ENCODE results near the gene IDH1.
"Not testable (repeated sequence)": the region's sequence is repeated elsewhere in the genome, so short reads cannot be mapped to it uniquely, and the experiment has no call there.

The IDH1 gene

DNA sequence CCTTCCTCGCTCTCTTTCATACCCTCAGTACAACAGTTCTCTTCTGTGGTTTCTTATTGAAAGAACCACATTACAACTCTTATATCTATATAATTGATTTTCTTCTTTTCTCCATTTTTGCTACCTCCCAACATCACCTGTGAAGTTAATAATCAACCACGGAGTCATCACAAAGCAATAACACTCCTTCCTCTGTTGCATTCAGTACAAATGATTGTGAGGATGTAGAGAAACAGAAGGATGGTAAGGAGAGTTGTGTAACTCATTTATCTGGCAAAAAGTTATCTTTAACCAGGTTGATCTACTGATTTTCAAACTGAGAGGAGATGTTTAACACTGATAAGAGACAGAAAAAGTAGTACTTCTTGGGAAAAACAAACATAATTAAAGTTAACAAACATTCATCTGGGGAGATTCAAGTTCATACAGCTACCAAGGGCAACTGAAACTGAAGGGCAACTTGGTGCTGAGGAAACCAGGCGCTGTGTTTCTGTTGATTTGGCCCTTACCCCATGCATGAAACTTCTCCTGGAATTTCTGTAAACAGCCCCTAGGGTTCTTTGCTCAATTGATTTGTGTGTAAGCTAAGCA, 14.2 kb downstream of the IDH1 start:
- Histone ChIP-seq H3K4me3 (ENCODE audit: low read depth in 1 of 2, low read length in 2 of 2) (no peak overlapping the region), H3K9me3 (ENCODE audit: control insufficient read depth in 1 of 2, low read length in 2 of 2) (no peaks in the 10 kb centered on the region), H3K36me3 (ENCODE audit: control insufficient read depth in 1 of 2, insufficient read depth in 2 of 2, low read length in 2 of 2) (peaks cover 52 to 74% of the 10 kb centered on the region in 2 donors), H3K27me3 (ENCODE audit: low read depth, low read length) (no peaks in the 10 kb centered on the region), H3K27ac (ENCODE audit: low read length) (no peak overlapping the region), H3K4me1 (ENCODE audit: control insufficient read depth in 1 of 2, insufficient read depth in 2 of 2, low read length in 2 of 2) (no peaks in the 10 kb centered on the region)

DNA sequence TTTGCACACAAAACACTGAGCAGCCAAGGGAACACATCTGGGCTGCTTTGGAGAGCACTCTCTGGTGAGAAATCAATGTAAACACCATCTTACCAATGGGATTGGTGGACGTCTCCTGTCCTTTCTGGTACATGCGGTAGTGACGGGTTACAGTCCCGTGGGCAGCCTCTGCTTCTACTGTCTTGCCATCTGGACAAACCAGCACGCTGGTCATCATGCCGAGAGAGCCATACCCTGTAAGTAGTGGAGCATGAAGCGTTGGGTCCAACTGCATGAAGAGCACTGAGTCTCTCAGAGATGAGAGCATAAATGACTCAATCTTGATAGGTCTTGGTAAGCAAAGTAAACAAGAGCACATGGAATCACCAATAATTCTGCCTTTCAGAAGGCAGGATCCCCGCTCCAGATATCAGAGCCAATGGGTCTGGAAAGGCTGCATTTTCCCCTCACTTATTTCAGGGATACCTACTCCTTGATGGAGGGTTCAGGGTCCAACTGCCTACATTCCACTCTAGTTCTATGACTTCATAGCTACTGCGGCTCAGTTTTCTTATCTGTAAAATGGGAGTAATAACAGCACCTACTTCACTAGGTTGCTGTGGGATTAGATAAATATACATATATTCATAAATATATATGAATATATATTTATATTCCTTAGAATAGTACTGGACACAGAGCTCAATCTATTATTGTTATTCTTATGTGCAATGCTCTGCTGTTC, 14.9 kb downstream of the IDH1 start:
- no peaks in the 10 kb centered on the region for H3K9me3 ChIP-seq (ENCODE audit: control insufficient read depth in 1 of 2, low read length in 2 of 2)
- H3K27ac ChIP-seq (ENCODE audit: low read length): no peak overlapping the region
- peaks cover 51 to 74% of the 10 kb centered on the region in 2 donors for H3K36me3 ChIP-seq (ENCODE audit: control insufficient read depth in 1 of 2, insufficient read depth in 2 of 2, low read length in 2 of 2)
- H3K4me1 ChIP-seq (ENCODE audit: control insufficient read depth in 1 of 2, insufficient read depth in 2 of 2, low read length in 2 of 2): no peaks in the 10 kb centered on the region
- H3K4me3 ChIP-seq (ENCODE audit: low read depth in 1 of 2, low read length in 2 of 2): no peak overlapping the region
- H3K27me3 ChIP-seq (ENCODE audit: low read depth, low read length): no peaks in the 10 kb centered on the region

DNA sequence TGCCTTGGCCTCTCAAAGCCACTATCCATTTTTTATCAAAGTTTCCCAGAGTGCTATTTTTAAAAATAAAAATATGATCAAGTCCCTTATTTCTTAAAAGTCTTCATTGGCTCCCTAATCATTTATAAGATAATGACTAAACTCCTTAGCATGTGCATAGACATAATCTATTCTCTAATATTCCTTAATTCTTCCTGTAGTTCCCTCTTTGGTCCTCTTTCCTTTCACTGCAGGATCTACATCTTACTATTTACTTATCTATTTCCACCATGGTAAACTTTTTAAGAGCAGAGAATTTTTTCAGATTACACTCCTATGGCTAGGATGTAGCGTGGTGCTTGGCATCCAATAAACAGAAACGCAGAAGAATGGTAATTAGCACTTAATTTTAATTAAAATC, 19.0 kb downstream of the IDH1 start:
- Histone ChIP-seq H3K4me1 (ENCODE audit: control insufficient read depth in 1 of 2, insufficient read depth in 2 of 2, low read length in 2 of 2) (no peaks in the 10 kb centered on the region), H3K36me3 (ENCODE audit: control insufficient read depth in 1 of 2, insufficient read depth in 2 of 2, low read length in 2 of 2) (peaks cover 33 to 43% of the 10 kb centered on the region in 2 donors), H3K27ac (ENCODE audit: low read length) (no peak overlapping the region), H3K9me3 (ENCODE audit: control insufficient read depth in 1 of 2, low read length in 2 of 2) (no peaks in the 10 kb centered on the region), H3K27me3 (ENCODE audit: low read depth, low read length) (no peaks in the 10 kb centered on the region), H3K4me3 (ENCODE audit: low read depth in 1 of 2, low read length in 2 of 2) (no peak overlapping the region)

- Histone ChIP-seq H3K9me3 (ENCODE audit: control insufficient read depth in 1 of 2, low read length in 2 of 2) (no peaks in the 10 kb centered on the region), H3K4me3 (ENCODE audit: low read depth in 1 of 2, low read length in 2 of 2) (no peak overlapping the region), H3K27me3 (ENCODE audit: low read depth, low read length) (no peaks in the 10 kb centered on the region), H3K4me1 (ENCODE audit: control insufficient read depth in 1 of 2, insufficient read depth in 2 of 2, low read length in 2 of 2) (no peaks in the 10 kb centered on the region), H3K27ac (ENCODE audit: low read length) (no peak overlapping the region), H3K36me3 (ENCODE audit: control insufficient read depth in 1 of 2, insufficient read depth in 2 of 2, low read length in 2 of 2) (peaks cover 25 to 34% of the 10 kb centered on the region in 2 donors)
Observed at GRCh38 chr2:208234786-208235185, 20.1 kb downstream of the IDH1 start.

DNA sequence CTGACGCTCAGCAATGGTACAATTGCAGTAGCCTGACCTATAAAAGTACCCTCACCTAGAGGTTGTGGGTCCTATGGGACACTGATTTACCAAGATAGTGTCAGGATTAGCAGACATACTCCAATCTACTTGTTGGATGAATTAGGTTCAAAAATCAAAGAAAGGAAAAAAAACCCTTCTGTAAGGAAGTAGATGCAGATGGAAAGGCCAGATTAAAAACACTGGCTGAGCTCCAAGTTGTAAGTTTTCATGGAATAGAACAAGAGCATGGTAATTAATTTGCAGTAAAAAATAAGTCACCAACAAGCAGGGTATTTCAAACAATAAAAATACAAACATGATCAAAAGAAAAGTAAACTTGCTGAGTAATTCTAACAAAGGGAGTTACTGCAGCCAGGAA, 26.4 kb downstream of the IDH1 start:
- Histone ChIP-seq H3K4me3 (ENCODE audit: low read depth in 1 of 2, low read length in 2 of 2) (no peak overlapping the region), H3K27ac (ENCODE audit: low read length) (no peak overlapping the region), H3K36me3 (ENCODE audit: control insufficient read depth in 1 of 2, insufficient read depth in 2 of 2, low read length in 2 of 2) (no peaks in the 10 kb centered on the region), H3K9me3 (ENCODE audit: control insufficient read depth in 1 of 2, low read length in 2 of 2) (no peaks in the 10 kb centered on the region), H3K4me1 (ENCODE audit: control insufficient read depth in 1 of 2, insufficient read depth in 2 of 2, low read length in 2 of 2) (no peaks in the 10 kb centered on the region), H3K27me3 (ENCODE audit: low read depth, low read length) (no peaks in the 10 kb centered on the region)

- Histone ChIP-seq H3K27me3 (ENCODE audit: low read depth, low read length) (no peaks in the 10 kb centered on the region), H3K36me3 (ENCODE audit: control insufficient read depth in 1 of 2, insufficient read depth in 2 of 2, low read length in 2 of 2) (no peaks in the 10 kb centered on the region)
Observed at GRCh38 chr2:208227581-208228232, 27.2 kb downstream of the IDH1 start.

GRCh38 chr2:208224802-208225201, 30.1 kb downstream of the IDH1 start:
- no peaks in the 10 kb centered on the region for H3K9me3 ChIP-seq (ENCODE audit: control insufficient read depth in 1 of 2, low read length in 2 of 2)
- H3K27ac ChIP-seq (ENCODE audit: low read length): no peak overlapping the region
- no peaks in the 10 kb centered on the region for H3K36me3 ChIP-seq (ENCODE audit: control insufficient read depth in 1 of 2, insufficient read depth in 2 of 2, low read length in 2 of 2)
- H3K4me1 ChIP-seq (ENCODE audit: control insufficient read depth in 1 of 2, insufficient read depth in 2 of 2, low read length in 2 of 2): no peaks in the 10 kb centered on the region
- H3K27me3 ChIP-seq (ENCODE audit: low read depth, low read length): no peaks in the 10 kb centered on the region
- H3K4me3 ChIP-seq (ENCODE audit: low read depth in 1 of 2, low read length in 2 of 2): no peak overlapping the region

More at GRCh38 chr2:208227581-208228232, 27.2 kb downstream of the IDH1 start:
- H3K4me1 ChIP-seq (ENCODE audit: control insufficient read depth in 1 of 2, insufficient read depth in 2 of 2, low read length in 2 of 2): no peaks in the 10 kb centered on the region
- no peak overlapping the region for H3K27ac ChIP-seq (ENCODE audit: low read length)
- H3K4me3 ChIP-seq (ENCODE audit: low read depth in 1 of 2, low read length in 2 of 2): no peak overlapping the region
- H3K9me3 ChIP-seq (ENCODE audit: control insufficient read depth in 1 of 2, low read length in 2 of 2): no peaks in the 10 kb centered on the region

- H3K27ac ChIP-seq (ENCODE audit: low read length): no peak overlapping the region
- no peaks in the 10 kb centered on the region for H3K4me1 ChIP-seq (ENCODE audit: control insufficient read depth in 1 of 2, insufficient read depth in 2 of 2, low read length in 2 of 2)
- H3K36me3 ChIP-seq (ENCODE audit: control insufficient read depth in 1 of 2, insufficient read depth in 2 of 2, low read length in 2 of 2): no peaks in the 10 kb centered on the region
- no peaks in the 10 kb centered on the region for H3K27me3 ChIP-seq (ENCODE audit: low read depth, low read length)
- H3K4me3 ChIP-seq (ENCODE audit: low read depth in 1 of 2, low read length in 2 of 2): no peak overlapping the region
- no peaks in the 10 kb centered on the region for H3K9me3 ChIP-seq (ENCODE audit: control insufficient read depth in 1 of 2, low read length in 2 of 2)
Observed at GRCh38 chr2:208222351-208222750, 32.5 kb downstream of the IDH1 start.

GRCh38 chr2:208221873-208222272, 33.0 kb downstream of the IDH1 start:
- not testable (repeated sequence) for H3K27me3 ChIP-seq (ENCODE audit: low read depth, low read length); H3K9me3 ChIP-seq (ENCODE audit: control insufficient read depth in 1 of 2, low read length in 2 of 2); H3K4me3 ChIP-seq (ENCODE audit: low read depth in 1 of 2, low read length in 2 of 2); H3K4me1 ChIP-seq (ENCODE audit: control insufficient read depth in 1 of 2, insufficient read depth in 2 of 2, low read length in 2 of 2); H3K27ac ChIP-seq (ENCODE audit: low read length); H3K36me3 ChIP-seq (ENCODE audit: control insufficient read depth in 1 of 2, insufficient read depth in 2 of 2, low read length in 2 of 2)

DNA sequence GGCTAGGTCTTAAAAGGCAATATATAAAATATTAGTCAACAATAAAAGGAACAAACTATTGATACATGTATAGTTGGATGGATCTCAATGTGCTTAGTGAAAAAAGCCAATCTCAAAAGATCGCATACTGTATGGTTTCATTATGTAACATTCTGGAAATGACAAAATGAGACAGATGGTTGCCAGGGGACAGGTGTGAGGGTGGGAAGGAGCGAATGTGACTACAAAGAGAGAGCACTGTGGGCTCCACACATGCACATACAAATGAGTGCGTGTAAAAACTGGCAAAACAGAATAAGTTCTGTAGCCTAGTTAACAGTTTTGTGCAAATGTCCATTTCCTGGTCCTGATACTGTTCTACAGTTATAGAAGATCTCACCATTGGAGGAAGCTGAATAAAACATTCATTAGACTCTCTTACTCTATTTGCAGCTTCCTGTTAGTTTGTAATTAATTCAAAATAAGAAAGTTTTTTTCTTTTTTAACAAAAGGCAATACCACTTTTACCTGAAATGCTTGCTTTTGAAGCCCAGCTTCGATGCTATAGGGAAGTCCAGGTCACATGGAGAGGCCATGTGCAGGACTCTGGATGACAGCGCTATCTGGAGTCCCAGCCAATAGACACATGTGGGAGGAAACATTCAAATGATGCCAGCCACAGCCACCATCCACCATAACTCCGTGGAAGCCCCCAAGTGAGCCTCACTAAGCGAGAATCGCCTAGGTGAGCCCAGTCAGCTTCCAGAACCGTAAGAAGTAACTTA, 44.0 kb downstream of the IDH1 start:
- H3K9me3 ChIP-seq (ENCODE audit: control insufficient read depth in 1 of 2, low read length in 2 of 2): no peaks in the 10 kb centered on the region
- no peaks in the 10 kb centered on the region for H3K27me3 ChIP-seq (ENCODE audit: low read depth, low read length)
- H3K27ac ChIP-seq (ENCODE audit: low read length): no peak overlapping the region
- H3K4me3 ChIP-seq (ENCODE audit: low read depth in 1 of 2, low read length in 2 of 2): no peak overlapping the region
- no peaks in the 10 kb centered on the region for H3K4me1 ChIP-seq (ENCODE audit: control insufficient read depth in 1 of 2, insufficient read depth in 2 of 2, low read length in 2 of 2)
- H3K36me3 ChIP-seq (ENCODE audit: control insufficient read depth in 1 of 2, insufficient read depth in 2 of 2, low read length in 2 of 2): no peaks in the 10 kb centered on the region

DNA sequence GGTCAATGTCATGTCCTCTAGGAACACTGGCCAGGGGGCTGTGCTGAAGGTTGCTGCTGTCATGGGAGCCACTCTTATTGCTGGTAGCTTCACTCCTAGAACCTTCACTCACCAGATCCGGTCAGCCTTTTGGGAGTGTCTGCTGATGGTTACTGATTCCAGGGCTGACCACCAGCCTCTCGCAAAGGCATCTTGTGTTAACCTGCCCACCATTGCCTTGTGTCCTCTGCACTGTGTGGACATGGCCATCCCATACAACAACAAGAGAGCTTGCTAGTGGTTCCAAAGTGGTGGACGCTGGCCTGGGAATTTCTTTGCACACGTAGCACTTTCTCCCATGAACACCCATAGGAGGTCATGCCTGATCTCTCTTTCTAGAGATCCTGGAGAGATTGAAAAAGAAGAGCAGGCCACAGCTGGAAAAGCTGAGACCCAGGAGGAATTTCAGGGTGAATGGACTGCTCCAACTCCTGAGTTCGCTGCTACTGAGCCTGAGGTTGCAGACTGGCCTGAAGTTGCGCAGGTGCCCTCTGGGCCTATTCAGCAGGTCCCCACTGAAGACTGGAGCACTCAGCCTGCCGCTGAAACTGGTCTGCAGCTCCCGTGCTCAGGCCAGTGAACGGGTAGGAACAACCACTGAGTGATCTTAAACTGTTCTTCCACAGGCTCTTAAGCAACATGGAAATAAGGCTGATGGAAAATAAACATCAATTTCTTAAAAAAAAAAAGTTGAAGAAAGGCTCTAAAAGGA, 46.4 kb downstream of the IDH1 start:
- Histone ChIP-seq H3K27me3 (ENCODE audit: low read depth, low read length) (no peaks in the 10 kb centered on the region), H3K4me1 (ENCODE audit: control insufficient read depth in 1 of 2, insufficient read depth in 2 of 2, low read length in 2 of 2) (no peaks in the 10 kb centered on the region), H3K36me3 (ENCODE audit: control insufficient read depth in 1 of 2, insufficient read depth in 2 of 2, low read length in 2 of 2) (no peaks in the 10 kb centered on the region)

More for the DNA sequence above, 46.4 kb downstream of the IDH1 start:
- no peak overlapping the region for H3K4me3 ChIP-seq (ENCODE audit: low read depth in 1 of 2, low read length in 2 of 2)
- no peak overlapping the region for H3K27ac ChIP-seq (ENCODE audit: low read length)
- no peaks in the 10 kb centered on the region for H3K9me3 ChIP-seq (ENCODE audit: control insufficient read depth in 1 of 2, low read length in 2 of 2)
